GM19099 (cell line): Measurements from ENCODE around the gene SPRY4.

Source experiments
- POLR2A ChIP-seq: IDR thresholded peaks from 3 replicates; pipeline ENCODE4 v1.6.1; 2011; ENCODE audit warnings: low read depth; ENCODE audit not compliant: insufficient read length; ENCODE audit errors: extremely low read depth

Gene SPRY4

DNA sequence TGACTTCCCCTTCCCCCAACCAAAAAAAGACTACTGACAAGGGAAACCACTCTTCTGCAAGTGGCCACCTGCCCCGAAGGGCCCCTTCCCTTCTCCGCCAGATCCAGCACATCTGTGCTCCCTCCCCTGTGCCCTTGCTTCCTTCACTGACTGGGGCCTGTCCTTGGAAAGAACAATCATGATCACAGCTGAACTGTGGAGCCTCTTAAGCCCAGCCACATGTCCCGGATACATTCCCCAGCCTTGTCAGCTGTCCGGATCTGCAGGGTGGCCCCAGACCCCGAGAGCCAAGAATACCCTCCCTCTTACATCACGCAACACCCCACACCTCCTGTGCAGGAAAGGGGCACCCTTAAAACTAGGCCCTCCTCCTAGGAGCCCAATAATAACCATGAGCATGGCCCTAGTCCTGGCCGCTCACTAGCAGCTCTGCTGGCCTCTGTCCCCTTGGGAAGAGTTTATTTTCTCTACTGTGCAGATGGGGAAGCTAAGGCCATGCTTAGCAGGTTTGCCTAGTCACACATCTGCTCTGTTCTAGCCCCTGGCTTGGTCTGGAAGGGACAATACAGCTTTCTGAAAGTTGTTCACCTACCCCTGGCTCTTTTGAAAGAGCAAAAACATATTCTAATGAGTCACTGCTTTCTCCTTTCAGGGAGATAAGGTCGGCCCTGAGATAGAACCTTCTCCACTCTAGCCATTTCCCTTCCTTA lies 3.8 kb downstream of the SPRY4 start:
- no peak for TF ChIP-seq POLR2A

DNA sequence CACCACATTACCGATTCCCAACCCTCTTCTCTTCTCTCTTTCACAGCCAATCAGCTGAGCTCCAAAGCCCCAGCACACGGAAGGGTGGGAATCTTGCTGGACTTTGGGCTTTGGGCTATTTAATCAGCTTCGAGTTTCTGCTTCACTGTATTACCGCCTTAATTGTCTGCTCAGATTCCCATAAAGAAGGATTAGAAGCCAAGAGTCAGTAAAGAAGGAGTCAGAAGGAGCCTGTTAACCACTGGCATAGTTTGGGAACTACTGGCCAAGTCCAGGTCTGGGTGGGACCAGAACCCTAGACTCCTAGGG lies 4.4 kb downstream of the SPRY4 start:
- TF ChIP-seq POLR2A, result no peak

DNA sequence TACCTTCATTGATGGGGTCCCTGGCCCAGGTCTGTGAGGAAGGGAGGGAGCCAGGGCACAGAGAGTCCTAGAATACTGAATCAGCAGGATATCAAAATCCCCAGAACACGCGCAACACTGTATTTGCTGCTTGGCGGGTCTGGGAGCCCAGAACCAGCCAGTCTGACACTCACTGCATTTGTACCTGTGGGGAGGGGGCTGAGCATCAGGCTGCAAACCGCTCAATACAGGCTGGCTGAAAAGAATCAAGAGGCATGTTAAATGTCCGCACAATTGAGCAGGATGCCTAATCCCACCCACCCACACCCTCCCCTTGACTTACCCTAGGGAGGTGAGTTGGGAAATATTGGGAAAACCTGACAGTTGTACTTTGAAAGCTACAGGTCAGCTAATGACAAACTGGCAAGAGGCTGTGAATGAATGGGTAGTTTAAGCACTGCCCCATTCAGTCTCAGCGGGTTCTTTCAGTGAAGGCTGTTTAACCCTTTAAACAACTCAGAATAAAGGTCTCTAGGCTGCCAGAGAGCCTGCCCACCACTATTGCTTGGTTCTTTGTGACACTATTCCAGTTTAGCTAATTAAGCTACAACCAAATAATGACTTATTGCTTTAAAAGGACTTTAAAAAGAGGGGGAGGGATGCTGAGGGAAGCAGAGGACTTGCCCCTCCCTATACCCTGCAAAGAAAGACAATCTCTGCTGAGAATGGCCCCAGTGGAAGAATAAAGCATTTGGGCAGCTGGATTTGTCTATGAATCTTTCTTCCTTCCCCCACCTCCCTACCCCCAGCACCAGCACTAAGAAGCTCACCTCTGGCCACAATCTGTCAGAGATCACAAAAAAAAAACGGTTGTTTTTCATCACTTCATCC lies 5.0 kb downstream of the SPRY4 start:
- TF ChIP-seq POLR2A, result no peak

DNA sequence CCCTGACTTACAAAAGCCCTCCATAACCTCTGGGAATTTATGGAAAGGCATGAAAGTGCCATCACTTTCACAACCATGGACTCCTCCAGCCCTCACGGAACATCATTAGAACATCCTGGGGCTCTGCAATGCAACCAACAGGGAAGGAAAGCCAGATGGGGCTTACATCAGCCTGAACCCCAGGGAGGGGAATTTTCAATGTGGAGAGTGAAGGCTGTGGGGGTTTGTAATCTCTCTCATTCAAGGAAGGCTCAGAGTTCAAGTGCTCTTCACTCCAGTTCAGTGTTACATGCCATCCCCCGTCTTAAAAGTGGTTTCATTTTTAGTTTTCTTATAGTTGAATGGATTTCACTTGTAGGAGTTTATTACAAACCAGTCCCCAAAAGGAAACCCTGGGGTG lies 5.7 kb downstream of the SPRY4 start:
- no peak for TF ChIP-seq POLR2A

DNA sequence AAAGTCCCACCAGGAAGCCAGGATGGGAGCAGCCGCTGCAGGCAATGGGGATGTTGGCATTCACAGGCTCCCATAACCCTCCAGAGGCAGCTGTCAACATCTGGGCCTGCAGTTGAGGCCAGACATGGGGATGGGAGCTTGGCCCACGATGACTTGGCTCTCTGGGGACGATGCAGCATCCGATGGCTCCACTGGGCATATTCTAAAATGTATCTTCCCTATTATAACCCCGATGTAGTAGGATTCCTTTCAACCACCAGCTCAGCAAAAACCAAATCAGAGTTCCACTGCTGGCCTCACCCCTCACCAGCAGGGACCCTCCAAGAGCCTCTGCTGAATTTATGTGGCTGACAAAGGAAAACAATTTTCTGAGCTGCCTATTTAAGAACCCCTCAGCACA lies 7.1 kb downstream of the SPRY4 start:
- TF ChIP-seq POLR2A, result no peak

DNA sequence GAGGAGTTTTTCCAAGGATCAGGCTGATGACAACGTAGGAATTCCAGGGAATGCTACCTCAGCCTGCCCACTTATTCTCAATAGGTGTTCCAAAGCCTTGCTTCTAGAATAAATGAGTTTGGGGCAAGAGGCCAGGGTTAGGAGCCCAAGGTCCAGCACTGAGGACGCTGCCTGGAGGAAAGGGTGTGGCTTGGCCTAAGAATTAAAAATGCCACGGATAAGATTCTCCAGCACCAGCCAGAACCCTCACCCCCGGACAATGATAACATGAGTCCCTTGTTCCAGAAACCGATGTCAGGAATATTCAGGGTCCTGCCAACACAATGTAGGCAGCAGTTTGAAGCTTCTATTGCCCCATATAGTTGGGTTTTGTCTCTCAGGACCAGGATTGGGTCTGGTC lies 7.6 kb downstream of the SPRY4 start:
- TF ChIP-seq POLR2A, result no peak

DNA sequence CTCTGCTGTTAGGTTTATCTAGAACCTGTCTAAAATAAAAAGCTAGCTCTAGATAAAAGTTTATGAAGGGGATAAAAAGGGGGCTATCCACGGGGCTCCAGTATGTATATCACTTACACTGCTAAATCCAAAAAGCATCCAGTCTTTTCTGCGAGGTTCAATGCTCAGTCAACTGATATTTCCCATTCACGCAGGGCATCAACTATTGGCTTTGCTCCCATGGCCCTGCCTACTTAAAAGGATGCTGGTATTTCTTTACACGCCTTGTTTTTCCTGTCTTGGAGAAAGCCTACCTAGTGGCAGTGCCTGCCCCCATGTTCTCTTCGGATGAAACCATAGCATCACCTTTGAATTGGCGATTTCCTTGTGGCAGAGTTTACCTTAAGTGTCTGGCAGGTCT lies 8.1 kb downstream of the SPRY4 start:
- TF ChIP-seq POLR2A, result no peak

DNA sequence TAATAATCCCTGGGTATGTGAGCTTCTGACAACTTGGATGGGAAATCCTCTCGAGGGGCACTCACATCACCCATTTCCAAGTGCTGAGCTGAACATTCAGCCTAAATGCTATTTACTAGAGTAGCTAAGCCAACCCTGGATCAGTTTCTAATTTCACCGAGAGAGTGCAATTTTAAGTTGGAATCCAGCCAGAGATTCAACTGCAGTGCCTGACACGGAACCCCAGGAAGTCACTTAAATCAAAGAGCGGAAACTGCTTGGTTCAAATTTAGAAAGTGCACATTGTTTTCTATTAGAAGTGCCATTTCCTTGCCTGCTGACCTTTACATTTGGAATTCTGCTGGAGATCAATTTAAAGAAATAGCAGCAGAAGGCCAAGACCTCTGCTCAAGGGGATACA lies 8.8 kb downstream of the SPRY4 start:
- no peak for TF ChIP-seq POLR2A

DNA sequence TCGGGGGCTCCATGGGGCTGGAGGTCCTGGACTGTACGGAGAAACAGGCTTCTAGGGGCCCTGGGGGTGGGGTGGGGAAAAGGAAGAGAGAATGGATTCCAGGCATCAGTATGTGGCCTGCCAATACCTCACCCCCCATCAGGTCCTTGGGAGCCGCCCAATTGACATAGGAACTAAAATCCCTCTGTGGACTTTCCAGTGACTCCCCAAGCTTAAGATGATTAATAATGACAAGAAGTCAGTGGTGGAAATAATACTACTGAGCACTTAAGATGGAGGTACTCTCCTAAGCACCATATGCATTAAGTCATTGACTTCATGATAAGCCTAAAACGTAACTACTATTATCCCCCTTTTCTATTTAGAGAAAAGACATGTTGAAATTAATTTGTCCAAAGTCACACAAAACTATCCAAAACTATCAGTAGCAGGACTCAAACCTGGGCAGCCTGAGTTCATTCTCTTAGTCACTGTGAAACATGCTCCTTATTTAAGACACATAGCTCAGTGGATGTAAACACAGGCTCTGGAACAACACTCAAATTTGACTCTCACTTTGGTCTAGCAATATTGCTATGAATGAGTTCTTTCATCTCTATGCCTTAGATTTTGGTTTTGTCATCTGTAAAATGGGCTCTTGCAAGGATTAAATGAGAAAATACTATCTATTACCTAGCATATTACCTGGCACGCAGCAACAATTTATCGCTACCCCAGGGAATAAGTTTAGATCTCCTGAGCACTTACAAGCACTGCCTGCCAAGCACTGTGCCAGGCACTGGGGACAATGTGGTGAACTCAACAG lies 9.5 kb downstream of the SPRY4 start:
- TF ChIP-seq POLR2A, result no peak

DNA sequence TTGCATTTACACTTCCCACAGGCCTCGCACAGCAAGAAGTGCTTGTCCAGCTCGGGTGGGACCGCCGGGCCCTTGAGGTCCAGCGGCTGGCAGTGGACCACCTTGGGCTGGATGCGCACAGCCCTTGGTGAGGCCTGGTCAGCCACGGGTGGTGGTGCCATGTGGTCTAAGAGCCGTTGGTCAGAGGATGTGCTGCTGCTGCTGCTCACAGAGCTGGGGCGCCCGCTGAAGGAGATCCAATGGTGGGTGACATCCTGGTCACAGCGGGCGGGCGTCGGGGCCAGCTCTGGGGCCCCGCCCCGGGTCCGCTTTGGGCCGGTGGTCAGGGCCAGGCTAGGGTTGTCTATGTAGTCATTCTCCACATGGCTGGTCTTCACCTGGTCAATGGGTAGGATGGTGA lies 10.2 kb downstream of the SPRY4 start:
- TF ChIP-seq POLR2A, result no peak

DNA sequence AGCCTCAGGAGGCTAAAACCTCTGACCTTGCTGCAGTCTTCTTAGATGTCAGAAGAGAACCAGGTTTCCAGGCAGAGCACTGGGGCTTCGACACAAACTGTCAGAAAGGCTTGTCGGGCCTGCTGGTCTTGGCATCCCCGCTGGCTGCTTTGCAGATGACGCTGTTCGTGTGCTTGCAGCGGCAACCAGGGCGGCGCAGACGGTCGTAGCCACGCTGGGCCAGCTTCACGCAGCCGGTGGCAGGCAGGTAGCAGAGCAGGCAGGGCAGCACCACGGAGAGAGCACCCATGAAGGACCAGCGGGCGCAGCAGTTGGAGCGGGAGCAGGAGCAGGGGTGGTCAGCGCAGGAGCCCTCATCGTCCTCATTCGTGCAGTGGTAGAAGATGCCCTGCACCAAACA lies 10.7 kb downstream of the SPRY4 start:
- no peak for TF ChIP-seq POLR2A

DNA sequence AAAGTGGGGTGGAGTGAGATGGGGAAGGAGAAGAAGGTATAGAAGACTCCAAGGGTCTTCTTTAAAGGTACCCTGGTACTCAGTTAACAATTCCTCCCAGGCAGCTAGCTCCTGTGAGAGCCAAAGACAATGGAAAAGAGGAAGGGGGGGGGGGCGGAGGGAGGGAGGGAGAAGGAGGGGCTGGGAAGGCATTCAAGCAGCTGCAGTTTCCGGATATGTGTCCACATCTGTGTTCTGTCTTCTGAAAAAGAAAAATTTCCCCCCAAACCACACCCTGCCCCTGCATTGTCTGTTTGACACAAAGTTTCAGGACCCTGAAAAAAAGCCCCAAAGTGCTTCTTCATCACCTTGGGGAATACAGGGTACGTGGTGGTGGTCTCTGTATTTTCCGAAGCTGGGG lies 11.1 kb downstream of the SPRY4 start:
- no peak for TF ChIP-seq POLR2A

DNA sequence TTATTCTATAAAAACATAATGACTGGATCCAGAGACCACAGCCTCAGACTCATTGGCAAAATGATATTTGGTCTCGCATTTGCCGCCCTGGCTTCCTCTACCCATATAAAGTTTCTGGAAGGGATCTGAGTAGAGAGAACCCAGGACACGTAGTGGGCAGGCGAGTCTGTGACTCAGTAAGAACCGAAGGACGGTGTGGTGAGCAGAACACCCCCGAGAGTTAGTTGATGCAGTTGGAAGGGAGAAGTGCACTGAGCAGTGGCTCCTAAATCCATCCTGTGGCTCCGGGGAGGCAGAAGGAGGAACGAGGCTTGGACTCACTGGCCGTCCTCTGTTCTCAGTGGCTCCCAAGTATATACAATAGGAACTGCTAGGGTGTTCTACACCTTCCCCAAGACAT lies 11.5 kb downstream of the SPRY4 start:
- TF ChIP-seq POLR2A, result no peak

DNA sequence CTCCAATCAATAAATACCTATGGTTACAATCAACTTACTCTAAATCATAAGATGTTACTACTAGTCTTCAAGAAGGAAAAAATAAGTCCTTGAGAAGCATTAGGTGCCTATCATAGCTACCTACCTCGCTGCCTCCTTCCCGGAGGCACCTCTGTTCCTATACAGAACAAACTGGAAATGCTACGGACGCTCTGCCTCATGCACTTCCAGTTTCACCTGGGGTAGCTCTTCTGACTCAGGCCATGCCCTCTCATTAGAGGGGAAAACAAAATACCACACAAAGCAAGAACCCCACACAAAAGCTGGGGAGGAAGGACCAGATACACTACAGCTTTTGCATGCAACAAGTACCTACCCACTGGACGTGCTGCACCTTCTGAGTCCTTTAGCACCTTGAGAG lies 12.4 kb downstream of the SPRY4 start:
- TF ChIP-seq POLR2A, result no peak

DNA sequence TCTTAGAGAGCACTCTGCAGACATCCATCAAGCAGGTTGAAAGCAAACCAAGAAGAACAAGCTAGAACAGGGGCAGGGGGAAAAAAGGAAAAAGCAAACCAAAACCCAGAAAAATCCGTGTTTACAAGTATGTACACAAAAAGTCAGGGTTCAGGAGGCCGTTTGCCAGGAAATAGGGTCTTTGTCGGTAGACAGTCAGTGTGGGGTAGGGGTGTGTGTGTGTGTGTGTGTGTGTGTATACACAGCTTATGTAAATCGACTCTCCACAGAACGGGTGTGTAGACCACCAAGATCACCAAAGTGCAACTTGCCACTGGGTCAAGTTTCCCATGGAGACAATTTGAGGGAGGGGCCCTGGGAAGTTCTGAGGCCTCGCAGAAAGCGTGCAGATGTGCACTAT lies 13.1 kb downstream of the SPRY4 start:
- TF ChIP-seq POLR2A, result no peak

DNA sequence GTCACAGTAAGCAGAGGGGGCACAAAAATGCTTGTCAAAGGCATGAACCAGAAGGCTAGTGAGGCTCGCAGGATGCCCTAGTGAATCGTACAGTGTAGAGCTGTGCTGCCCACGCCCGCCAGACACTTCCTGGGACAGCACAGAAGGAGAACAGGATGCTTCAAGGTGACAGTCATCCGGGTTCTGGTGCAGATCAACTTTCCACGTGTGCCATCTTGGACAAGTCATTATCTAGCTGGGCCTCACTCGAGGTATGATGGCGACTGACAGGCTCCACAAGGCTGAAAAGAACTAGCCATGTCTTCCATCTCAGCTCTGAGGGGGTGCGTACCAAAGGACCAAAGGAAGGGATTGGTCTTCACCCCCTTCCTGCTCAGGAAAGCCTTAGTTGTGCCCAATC lies 14.0 kb downstream of the SPRY4 start:
- no peak for TF ChIP-seq POLR2A

DNA sequence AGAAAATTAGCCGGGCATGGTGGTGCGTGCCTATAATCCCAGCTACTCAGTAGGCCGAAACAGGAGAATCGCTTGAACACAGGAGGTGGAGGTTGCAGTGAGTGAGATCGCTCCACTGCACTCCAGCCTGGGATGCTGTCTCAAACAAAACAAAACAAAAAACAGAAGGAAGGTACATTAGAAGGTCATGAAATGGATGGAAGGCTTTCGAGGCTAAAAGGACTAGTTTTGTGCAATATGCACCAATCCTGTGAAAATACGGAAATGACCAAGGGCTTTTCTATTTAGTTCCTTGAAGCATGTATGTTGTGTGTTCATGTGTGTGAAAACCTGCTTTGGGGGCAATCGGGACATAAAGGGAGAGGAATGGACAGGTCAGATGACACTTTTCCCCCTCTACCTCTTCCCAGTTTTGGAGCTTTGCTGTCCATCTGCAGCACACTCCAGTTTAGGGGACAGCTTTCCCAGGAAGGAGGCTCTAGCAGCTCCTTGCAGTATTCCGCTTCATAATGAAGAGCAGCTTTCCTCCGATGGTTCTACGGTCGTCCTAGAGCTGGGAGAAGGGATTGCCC lies 15.0 kb downstream of the SPRY4 start:
- TF ChIP-seq POLR2A, result no peak
